Cardiac fibroblast (primary cell): ENCODE measurements around the gene KRTAP10-2.
"Not testable (repeated sequence)": the region's sequence is repeated elsewhere in the genome, so short reads cannot be mapped to it uniquely, and the experiment has no call there.

Experiments
- DNase-seq, 2 donors: peaks; one replicate each; pipeline versions ENCODE4 v3.0.0 to v3.0.0-alpha.2; 2010; ENCODE audit warnings: low read depth in 2 of 2
- H3K4me3 ChIP-seq, 2 donors: replicated peaks in 1 of 2; 1 replicate in 1 of 2; 2 replicates in 1 of 2; pipeline ENCODE4 v1.5.1; 2011; ENCODE audit warnings: low read depth in 2 of 2, low read length in 2 of 2, mild to moderate bottlenecking in 2 of 2, moderate library complexity in 1 of 2
- CTCF ChIP-seq: IDR thresholded peaks from one replicate; pipeline ENCODE4 v1.5.1; 2011; ENCODE audit warnings: low read depth, mild to moderate bottlenecking, low read length, inconsistent platforms

KRTAP10-2 gene

GRCh38 chr21:44508426-44508710 lies 42.9 kb downstream of the KRTAP10-2 start:
- no peak overlapping the region for H3K4me3 ChIP-seq
- TF ChIP-seq CTCF, result no peak
- no peak for DNase-seq

GRCh38 chr21:44507673-44508425 lies 43.5 kb downstream of the KRTAP10-2 start:
- no peak overlapping the region for H3K4me3 ChIP-seq
- DNase-seq, result no peak
- no peak for TF ChIP-seq CTCF

GRCh38 chr21:44506279-44507255 lies 44.7 kb downstream of the KRTAP10-2 start:
- TF ChIP-seq CTCF, result no peak
- no peak for DNase-seq
- H3K4me3 ChIP-seq, result no peak overlapping the region

- no peak overlapping the region for H3K4me3 ChIP-seq
- no peak for TF ChIP-seq CTCF
- DNase-seq, result no peak
These were observed 45.5 kb downstream of the KRTAP10-2 start for GRCh38 chr21:44505673-44506278.

GRCh38 chr21:44503901-44504399 lies 47.4 kb downstream of the KRTAP10-2 start:
- DNase-seq, result no peak

GRCh38 chr21:44503006-44503889 lies 48.1 kb downstream of the KRTAP10-2 start:
- not testable (repeated sequence) for DNase-seq

More at GRCh38 chr21:44503901-44504399, 47.4 kb downstream of the KRTAP10-2 start:
- no peak overlapping the region for H3K4me3 ChIP-seq
- TF ChIP-seq CTCF, result no peak

More at GRCh38 chr21:44503006-44503889, 48.1 kb downstream of the KRTAP10-2 start:
- H3K4me3 ChIP-seq, result not testable (repeated sequence)
